K562 (cell line): ENCODE measurements around the gene AKT1S1. TPM values are rescaled to one million over a fixed set of nuclear protein-coding genes. Genes with fewer than 3 reads are reported as not detected.

ENCODE experiments used
- BMI1 ChIP-seq: fragments of 150-350 bp; IDR thresholded peaks from 2 replicates; pipeline ENCODE4 v1.6.1; 2014; ENCODE audit warnings: low read length
- DDX20 ChIP-seq: fragments of 450-650 bp; IDR thresholded peaks from 2 replicates; pipeline ENCODE4 v1.6.1; 2016; ENCODE audit warnings: missing genetic modification characterization, low read depth, mild to moderate bottlenecking, missing compliant biosample characterization, moderate library complexity
- HMGN3 ChIP-seq: IDR thresholded peaks from 2 replicates; pipeline ENCODE4 v1.6.1; 2011; ENCODE audit warnings: borderline replicate concordance, low read depth, mild to moderate bottlenecking, mixed read lengths, low read length; ENCODE audit not compliant: insufficient read length; ENCODE audit errors: extremely low read depth
- POLR2G ChIP-seq: fragments of 200-400 bp; formaldehyde crosslinking; IDR thresholded peaks from 2 replicates; pipeline ENCODE4 v1.6.1; 2017; ENCODE audit warnings: low read depth, mild to moderate bottlenecking, antibody characterized with exemption, low read length, moderate library complexity
- RBFOX2 ChIP-seq: fragments of 200-400 bp; formaldehyde crosslinking; IDR thresholded peaks from 2 replicates; pipeline ENCODE4 v1.6.1; 2017; ENCODE audit warnings: low read depth, mild to moderate bottlenecking, low read length, moderate library complexity
- RBM39 ChIP-seq: fragments of 200-400 bp; formaldehyde crosslinking; optimal IDR thresholded peaks from 2 replicates; pipeline ENCODE3; 2018; ENCODE audit warnings: low read depth, low read length
- RCOR1 ChIP-seq, 2 experiments: IDR thresholded peaks; 2 replicates each; pipeline ENCODE4 v1.6.1; 2012; ENCODE audit warnings: low read depth in 2 of 2, low read length in 2 of 2, borderline replicate concordance in 1 of 2, improper control_type of control experiment in 1 of 2
- TBL1XR1 ChIP-seq, 2 experiments: IDR thresholded peaks; 2 replicates each; pipeline ENCODE4 v1.6.1; 2012; ENCODE audit warnings: improper control_type of control experiment in 2 of 2, low read length in 2 of 2, mild to moderate bottlenecking in 1 of 2
- polyA plus RNA-seq, 8 experiments: library from polyadenylated mRNA; depleted of rRNA in 4 of 8; stranded (reverse) in 5 of 8; unstranded in 3 of 8; fragments of >200 nt; fragmentation: Nextera tagmentation in 2 of 8; fragmentation: Illumina TruSeq in 1 of 8; extraction: Ambion mirVana in 2 of 8; extraction: Trizol in 1 of 8; gene quantifications; 2 replicates each; pipeline versions ENCODE4 v1.2.1 to v1.2.3, GENCODE V29; 2011 to 2014; ENCODE audit warnings: inconsistent platforms in 1 of 8, missing spikeins in 1 of 8
- total RNA-seq, 7 experiments: library from RNA; depleted of rRNA in 6 of 7; stranded (reverse); fragments of >200 nt in 6 of 7; fragmentation: Illumina TruSeq in 2 of 7; extraction: Trizol in 2 of 7; gene quantifications; 2 replicates each; pipeline versions ENCODE4 v1.2.1 to v1.2.3, GENCODE V29; 2011 to 2021; ENCODE audit warnings: low replicate concordance in 1 of 7
- TF ChIP-seq, protein P1 (sequence below): sonication (generic); formaldehyde crosslinking; IDR thresholded peaks from 2 replicates; pipeline ENCODE4 v1.8.1; 2023; ENCODE audit warnings: mild to moderate bottlenecking, missing genetic modification reagents, moderate library complexity
- TF ChIP-seq, protein P2 (sequence below): fragments of 250-450 bp; sonication (Bioruptor Pico); IDR thresholded peaks from 2 replicates; pipeline ENCODE4 v1.4.0; 2020
- TF ChIP-seq, protein P3 (sequence below): sonication (generic); formaldehyde crosslinking; IDR thresholded peaks from 2 replicates; pipeline ENCODE4 v1.8.0; 2022; ENCODE audit warnings: mild to moderate bottlenecking, missing genetic modification reagents
- TF ChIP-seq, protein P4 (sequence below): fragments of 450-650 bp; formaldehyde crosslinking; conservative IDR thresholded peaks from 2 replicates; pipeline ENCODE4 v1.4.0; 2022; ENCODE audit warnings: mild to moderate bottlenecking, missing genetic modification characterization

The AKT1S1 gene
- total and polyA plus RNA-seq, 9 of the 15 experiments (the other 6 are each of a cell fraction or from before 2014, with no cell fraction given): 1.2 to 50.3 (median 17.1) TPM

DNA sequence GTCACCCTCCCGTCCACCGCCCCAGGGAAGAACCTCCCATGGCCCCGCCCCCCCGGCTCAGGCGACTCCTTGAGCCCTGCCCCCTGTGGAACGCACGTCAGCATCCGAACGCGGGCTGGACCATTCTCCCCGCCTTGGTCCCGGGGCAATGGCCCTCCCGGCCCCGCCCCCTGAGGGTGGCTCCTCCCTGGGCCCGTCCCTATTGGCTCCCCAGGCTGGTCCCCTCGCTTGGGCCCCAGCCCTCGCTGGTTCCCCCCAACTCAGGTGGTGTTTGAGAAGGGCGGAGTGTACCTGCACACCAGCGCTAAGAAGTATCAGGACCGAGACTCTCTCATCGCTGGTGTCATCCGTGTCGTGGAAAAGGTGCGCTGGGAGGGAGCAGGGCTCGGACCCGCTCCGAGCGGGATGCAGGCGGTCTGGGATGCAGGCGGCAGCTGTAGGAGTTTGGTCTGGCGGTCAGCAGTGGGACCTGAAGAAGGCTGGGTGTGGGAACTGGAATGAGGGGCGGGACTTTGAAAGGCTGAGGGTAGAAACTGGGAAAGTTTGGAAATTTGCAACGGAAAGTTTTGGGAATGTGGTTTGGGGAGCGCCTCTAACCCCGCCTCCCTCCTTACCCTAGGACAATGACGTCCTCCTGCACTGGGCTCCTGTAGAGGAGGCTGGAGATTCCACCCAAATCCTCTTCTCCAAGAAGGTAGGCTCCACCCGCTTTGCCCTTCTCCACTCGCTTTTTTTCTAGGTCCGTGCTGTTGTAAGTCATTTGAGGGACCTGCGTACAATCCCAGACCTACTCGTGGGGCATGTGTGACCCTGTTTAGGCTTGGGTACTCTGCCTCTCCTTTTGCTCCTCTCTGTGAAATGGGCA, 956 bp upstream of the AKT1S1 start (continued):
- TF ChIP-seq BMI1 (no peak), DDX20 (tag) (no peak), POLR2G (peak; percentile 60), TBL1XR1 (IDR thresholded peaks at IDR 0.05; ENCODE audit: low read length in 2 of 2) (no peak), RCOR1 (IDR thresholded peaks at IDR 0.05; ENCODE audit: borderline replicate concordance in 1 of 2, low read depth in 2 of 2, low read length in 2 of 2) (peak in 1 of 2 experiments; percentile 12; a peak in 1 of 4 replicates), RBM39 (no peak), RBFOX2 (peak; percentile 60), HMGN3 (peak; percentile 70)
- TF ChIP-seq, protein P1, sequence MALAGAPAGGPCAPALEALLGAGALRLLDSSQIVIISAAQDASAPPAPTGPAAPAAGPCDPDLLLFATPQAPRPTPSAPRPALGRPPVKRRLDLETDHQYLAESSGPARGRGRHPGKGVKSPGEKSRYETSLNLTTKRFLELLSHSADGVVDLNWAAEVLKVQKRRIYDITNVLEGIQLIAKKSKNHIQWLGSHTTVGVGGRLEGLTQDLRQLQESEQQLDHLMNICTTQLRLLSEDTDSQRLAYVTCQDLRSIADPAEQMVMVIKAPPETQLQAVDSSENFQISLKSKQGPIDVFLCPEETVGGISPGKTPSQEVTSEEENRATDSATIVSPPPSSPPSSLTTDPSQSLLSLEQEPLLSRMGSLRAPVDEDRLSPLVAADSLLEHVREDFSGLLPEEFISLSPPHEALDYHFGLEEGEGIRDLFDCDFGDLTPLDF (CRISPR knock-in tag): 0 out of 2 replicates have a peak, but pooled peaks have one; percentile 42
- TF ChIP-seq, protein P2, sequence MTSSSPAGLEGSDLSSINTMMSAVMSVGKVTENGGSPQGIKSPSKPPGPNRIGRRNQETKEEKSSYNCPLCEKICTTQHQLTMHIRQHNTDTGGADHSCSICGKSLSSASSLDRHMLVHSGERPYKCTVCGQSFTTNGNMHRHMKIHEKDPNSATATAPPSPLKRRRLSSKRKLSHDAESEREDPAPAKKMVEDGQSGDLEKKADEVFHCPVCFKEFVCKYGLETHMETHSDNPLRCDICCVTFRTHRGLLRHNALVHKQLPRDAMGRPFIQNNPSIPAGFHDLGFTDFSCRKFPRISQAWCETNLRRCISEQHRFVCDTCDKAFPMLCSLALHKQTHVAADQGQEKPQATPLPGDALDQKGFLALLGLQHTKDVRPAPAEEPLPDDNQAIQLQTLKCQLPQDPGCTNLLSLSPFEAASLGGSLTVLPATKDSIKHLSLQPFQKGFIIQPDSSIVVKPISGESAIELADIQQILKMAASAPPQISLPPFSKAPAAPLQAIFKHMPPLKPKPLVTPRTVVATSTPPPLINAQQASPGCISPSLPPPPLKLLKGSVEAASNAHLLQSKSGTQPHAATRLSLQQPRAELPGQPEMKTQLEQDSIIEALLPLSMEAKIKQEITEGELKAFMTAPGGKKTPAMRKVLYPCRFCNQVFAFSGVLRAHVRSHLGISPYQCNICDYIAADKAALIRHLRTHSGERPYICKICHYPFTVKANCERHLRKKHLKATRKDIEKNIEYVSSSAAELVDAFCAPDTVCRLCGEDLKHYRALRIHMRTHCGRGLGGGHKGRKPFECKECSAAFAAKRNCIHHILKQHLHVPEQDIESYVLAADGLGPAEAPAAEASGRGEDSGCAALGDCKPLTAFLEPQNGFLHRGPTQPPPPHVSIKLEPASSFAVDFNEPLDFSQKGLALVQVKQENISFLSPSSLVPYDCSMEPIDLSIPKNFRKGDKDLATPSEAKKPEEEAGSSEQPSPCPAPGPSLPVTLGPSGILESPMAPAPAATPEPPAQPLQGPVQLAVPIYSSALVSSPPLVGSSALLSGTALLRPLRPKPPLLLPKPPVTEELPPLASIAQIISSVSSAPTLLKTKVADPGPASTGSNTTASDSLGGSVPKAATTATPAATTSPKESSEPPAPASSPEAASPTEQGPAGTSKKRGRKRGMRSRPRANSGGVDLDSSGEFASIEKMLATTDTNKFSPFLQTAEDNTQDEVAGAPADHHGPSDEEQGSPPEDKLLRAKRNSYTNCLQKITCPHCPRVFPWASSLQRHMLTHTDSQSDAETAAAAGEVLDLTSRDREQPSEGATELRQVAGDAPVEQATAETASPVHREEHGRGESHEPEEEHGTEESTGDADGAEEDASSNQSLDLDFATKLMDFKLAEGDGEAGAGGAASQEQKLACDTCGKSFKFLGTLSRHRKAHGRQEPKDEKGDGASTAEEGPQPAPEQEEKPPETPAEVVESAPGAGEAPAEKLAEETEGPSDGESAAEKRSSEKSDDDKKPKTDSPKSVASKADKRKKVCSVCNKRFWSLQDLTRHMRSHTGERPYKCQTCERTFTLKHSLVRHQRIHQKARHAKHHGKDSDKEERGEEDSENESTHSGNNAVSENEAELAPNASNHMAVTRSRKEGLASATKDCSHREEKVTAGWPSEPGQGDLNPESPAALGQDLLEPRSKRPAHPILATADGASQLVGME (CRISPR knock-in tag): peak; percentile 74
- TF ChIP-seq, protein P3, sequence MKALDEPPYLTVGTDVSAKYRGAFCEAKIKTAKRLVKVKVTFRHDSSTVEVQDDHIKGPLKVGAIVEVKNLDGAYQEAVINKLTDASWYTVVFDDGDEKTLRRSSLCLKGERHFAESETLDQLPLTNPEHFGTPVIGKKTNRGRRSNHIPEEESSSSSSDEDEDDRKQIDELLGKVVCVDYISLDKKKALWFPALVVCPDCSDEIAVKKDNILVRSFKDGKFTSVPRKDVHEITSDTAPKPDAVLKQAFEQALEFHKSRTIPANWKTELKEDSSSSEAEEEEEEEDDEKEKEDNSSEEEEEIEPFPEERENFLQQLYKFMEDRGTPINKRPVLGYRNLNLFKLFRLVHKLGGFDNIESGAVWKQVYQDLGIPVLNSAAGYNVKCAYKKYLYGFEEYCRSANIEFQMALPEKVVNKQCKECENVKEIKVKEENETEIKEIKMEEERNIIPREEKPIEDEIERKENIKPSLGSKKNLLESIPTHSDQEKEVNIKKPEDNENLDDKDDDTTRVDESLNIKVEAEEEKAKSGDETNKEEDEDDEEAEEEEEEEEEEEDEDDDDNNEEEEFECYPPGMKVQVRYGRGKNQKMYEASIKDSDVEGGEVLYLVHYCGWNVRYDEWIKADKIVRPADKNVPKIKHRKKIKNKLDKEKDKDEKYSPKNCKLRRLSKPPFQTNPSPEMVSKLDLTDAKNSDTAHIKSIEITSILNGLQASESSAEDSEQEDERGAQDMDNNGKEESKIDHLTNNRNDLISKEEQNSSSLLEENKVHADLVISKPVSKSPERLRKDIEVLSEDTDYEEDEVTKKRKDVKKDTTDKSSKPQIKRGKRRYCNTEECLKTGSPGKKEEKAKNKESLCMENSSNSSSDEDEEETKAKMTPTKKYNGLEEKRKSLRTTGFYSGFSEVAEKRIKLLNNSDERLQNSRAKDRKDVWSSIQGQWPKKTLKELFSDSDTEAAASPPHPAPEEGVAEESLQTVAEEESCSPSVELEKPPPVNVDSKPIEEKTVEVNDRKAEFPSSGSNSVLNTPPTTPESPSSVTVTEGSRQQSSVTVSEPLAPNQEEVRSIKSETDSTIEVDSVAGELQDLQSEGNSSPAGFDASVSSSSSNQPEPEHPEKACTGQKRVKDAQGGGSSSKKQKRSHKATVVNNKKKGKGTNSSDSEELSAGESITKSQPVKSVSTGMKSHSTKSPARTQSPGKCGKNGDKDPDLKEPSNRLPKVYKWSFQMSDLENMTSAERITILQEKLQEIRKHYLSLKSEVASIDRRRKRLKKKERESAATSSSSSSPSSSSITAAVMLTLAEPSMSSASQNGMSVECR (CRISPR knock-in tag): no peak
- TF ChIP-seq, protein P4, sequence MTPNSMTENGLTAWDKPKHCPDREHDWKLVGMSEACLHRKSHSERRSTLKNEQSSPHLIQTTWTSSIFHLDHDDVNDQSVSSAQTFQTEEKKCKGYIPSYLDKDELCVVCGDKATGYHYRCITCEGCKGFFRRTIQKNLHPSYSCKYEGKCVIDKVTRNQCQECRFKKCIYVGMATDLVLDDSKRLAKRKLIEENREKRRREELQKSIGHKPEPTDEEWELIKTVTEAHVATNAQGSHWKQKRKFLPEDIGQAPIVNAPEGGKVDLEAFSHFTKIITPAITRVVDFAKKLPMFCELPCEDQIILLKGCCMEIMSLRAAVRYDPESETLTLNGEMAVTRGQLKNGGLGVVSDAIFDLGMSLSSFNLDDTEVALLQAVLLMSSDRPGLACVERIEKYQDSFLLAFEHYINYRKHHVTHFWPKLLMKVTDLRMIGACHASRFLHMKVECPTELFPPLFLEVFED (CRISPR knock-in tag): 0 out of 2 replicates have a peak, but pooled peaks have one; percentile 27
